HepG2 (cell line): ENCODE measurements around the gene DCAF8. TPM values are rescaled to one million over a fixed set of nuclear protein-coding genes. Genes with fewer than 3 reads are reported as not detected.

Experiments used
- ATAC-seq: fragments of 200-7000 bp; cut with Tn5 transposase; 3 replicates; pipeline ENCODE4 v1.9.1; 2020; ENCODE audit warnings: mild to moderate bottlenecking, moderate library complexity
- BruUV-seq: library from RNA; stranded (reverse); fragments of 400-500 nt; replicated peaks from 2 replicates; lab custom pipeline; 2021; lab: Mats Ljungman, UMichigan
- CTCF ChIA-PET: fragments of 300-600 bp; formaldehyde crosslinking; extraction: SDS; loops from one replicate; lab custom pipeline; 2021; ENCODE audit warnings: low total read pairs, inconsistent platforms, low intra/inter-chr PET ratio; lab: Yijun Ruan, JAX
- POLR2A ChIA-PET: fragments of 350-600 bp; sonication (Branson Sonifier 250); formaldehyde crosslinking; loops from one replicate; lab custom pipeline; 2020; ENCODE audit warnings: antibody characterized with exemption, inconsistent platforms; lab: Yijun Ruan, JAX
- DNase-seq: peaks from one replicate; pipeline ENCODE4 v3.0.0-alpha.2; 2015; ENCODE audit warnings: low spot score
- FAIRE-seq: peaks from 3 replicates; lab custom pipeline; 2011; peaks lifted over from hg19 to GRCh38; lab: Jason Lieb, UNC
- H2AFZ ChIP-seq: one replicate; pipeline ENCODE4 v1.6.1; 2011; ENCODE audit warnings: low read length, inconsistent platforms
- H3K27ac ChIP-seq: fragments of 300-600 bp; 3 replicates; pipeline ENCODE4 v1.8.0; 2011; ENCODE audit warnings: mixed run types, mild to moderate bottlenecking, mixed read lengths, low read length, inconsistent platforms; ENCODE audit not compliant: insufficient read depth; ENCODE audit errors: extremely low read length
- H3K27me3 ChIP-seq, 2 experiments: fragments of 200-600 bp in 1 of 2; 2 replicates in 1 of 2; 3 replicates in 1 of 2; pipeline versions ENCODE4 v1.6.0 to v1.8.0; 2011; ENCODE audit warnings: low read length in 2 of 2, mild to moderate bottlenecking in 2 of 2, moderate library complexity in 2 of 2, inconsistent platforms in 1 of 2; ENCODE audit not compliant: insufficient read depth in 2 of 2, control insufficient read depth in 1 of 2
- H3K36me3 ChIP-seq, 2 experiments: fragments of 200-600 bp in 1 of 2; replicated peaks in 1 of 2; 2 replicates in 1 of 2; 3 replicates in 1 of 2; pipeline versions ENCODE4 v1.5.1 to v1.8.0; 2011; ENCODE audit warnings: low read length in 2 of 2, inconsistent platforms in 1 of 2; ENCODE audit not compliant: insufficient read depth in 2 of 2, control insufficient read depth in 1 of 2
- H3K4me1 ChIP-seq: 2 replicates; pipeline ENCODE4 v1.5.1; 2012; ENCODE audit warnings: low read length, inconsistent platforms; ENCODE audit not compliant: insufficient read depth
- H3K4me2 ChIP-seq: 2 replicates; pipeline ENCODE4 v1.6.0; 2011; ENCODE audit warnings: low read depth, low read length, inconsistent platforms
- H3K4me3 ChIP-seq, 3 experiments: fragments of 200-600 bp in 1 of 3; sonication (generic), shearing (Covaris generic) in 1 of 3; replicated peaks in 1 of 3; 2 replicates each; pipeline ENCODE4 v1.5.1; 2011 to 2016; ENCODE audit warnings: low read length in 3 of 3, inconsistent platforms in 2 of 3, low read depth in 2 of 3, mild to moderate bottlenecking in 2 of 3, control low read depth in 1 of 3, mixed read lengths in 1 of 3; ENCODE audit not compliant: insufficient read depth in 1 of 3
- H3K79me2 ChIP-seq: one replicate; pipeline ENCODE4 v1.6.1; 2011; ENCODE audit warnings: low read length, inconsistent platforms; ENCODE audit not compliant: insufficient read depth
- H3K9ac ChIP-seq: 2 replicates; pipeline ENCODE4 v1.6.0; 2011; ENCODE audit warnings: mild to moderate bottlenecking, low read depth, low read length, inconsistent platforms; ENCODE audit not compliant: insufficient read depth
- H3K9me3 ChIP-seq: 2 replicates; pipeline ENCODE4 v1.5.1; 2012; ENCODE audit warnings: mild to moderate bottlenecking, low read length
- H4K20me1 ChIP-seq: 2 replicates; pipeline ENCODE4 v1.6.0; 2011; ENCODE audit warnings: inconsistent platforms, mild to moderate bottlenecking, low read length, moderate library complexity; ENCODE audit not compliant: insufficient read depth
- ASH2L ChIP-seq: fragments of 300-600, 200-600 bp; sonication (generic); IDR thresholded peaks from 2 replicates; pipeline ENCODE4 v1.7.0; 2017; ENCODE audit warnings: low read depth, mild to moderate bottlenecking, moderate library complexity, mixed read lengths, low read length; ENCODE audit not compliant: insufficient read length
- CBX2 ChIP-seq, 2 experiments: fragments of 200-600 bp in 1 of 2; sonication (generic); formaldehyde crosslinking in 1 of 2; IDR thresholded peaks; 2 replicates each; pipeline versions ENCODE4 v1.7.0 to v1.8.1; 2018 to 2022; ENCODE audit warnings: low read depth in 2 of 2, low read length in 1 of 2, mild to moderate bottlenecking in 1 of 2, missing genetic modification reagents in 1 of 2
- CREM ChIP-seq, 2 experiments: sonication (generic) in 1 of 2; formaldehyde crosslinking in 1 of 2; IDR thresholded peaks; 2 replicates each; pipeline versions ENCODE4 v1.4.0 to v1.6.1; 2016 to 2020; ENCODE audit warnings: antibody characterized with exemption in 1 of 2, mild to moderate bottlenecking in 1 of 2, missing genetic modification reagents in 1 of 2
- EEA1 ChIP-seq: sonication (generic); formaldehyde crosslinking; IDR thresholded peaks from 2 replicates; pipeline ENCODE4 v1.5.1; 2020; ENCODE audit warnings: mild to moderate bottlenecking, missing genetic modification reagents, borderline replicate concordance
- HOXA5 ChIP-seq: sonication (generic); formaldehyde crosslinking; IDR thresholded peaks from 2 replicates; pipeline ENCODE4 v1.4.0; 2020; ENCODE audit warnings: missing genetic modification reagents
- KLF12 ChIP-seq: sonication (generic); formaldehyde crosslinking; IDR thresholded peaks from 2 replicates; pipeline ENCODE4 v1.4.0; 2020; ENCODE audit warnings: missing genetic modification reagents, borderline replicate concordance
- NFAT5 ChIP-seq: sonication (generic); formaldehyde crosslinking; IDR thresholded peaks from 2 replicates; pipeline ENCODE4 v1.4.0; 2020; ENCODE audit warnings: missing genetic modification reagents
- PLSCR1 ChIP-seq: sonication (generic); formaldehyde crosslinking; IDR thresholded peaks from 2 replicates; pipeline ENCODE4 v1.5.0; 2020; ENCODE audit warnings: missing genetic modification reagents, mild to moderate bottlenecking, borderline replicate concordance
- STAG1 ChIP-seq: sonication (generic); formaldehyde crosslinking; IDR thresholded peaks from 2 replicates; pipeline ENCODE4 v1.4.0; 2020; ENCODE audit warnings: missing genetic modification reagents
- ZMAT3 ChIP-seq: sonication (generic); formaldehyde crosslinking; conservative IDR thresholded peaks from 2 replicates; pipeline ENCODE4 v1.7.0; 2021; ENCODE audit warnings: missing genetic modification reagents
- ZNF512B ChIP-seq: sonication (generic); formaldehyde crosslinking; IDR thresholded peaks from 2 replicates; pipeline ENCODE4 v1.5.1; 2020; ENCODE audit warnings: missing genetic modification reagents, mild to moderate bottlenecking, borderline replicate concordance
- ZNF782 ChIP-seq: sonication (generic); formaldehyde crosslinking; IDR thresholded peaks from 2 replicates; pipeline ENCODE4 v1.4.0; 2020; ENCODE audit warnings: missing genetic modification reagents, mild to moderate bottlenecking, borderline replicate concordance
- WGBS: methylation state at CpG from one replicate; pipeline ENCODE4 v1.1.6; 2017; ENCODE audit warnings: low lambda C conversion rate; 5-methylcytosine and 5-hydroxymethylcytosine counted together
- in situ Hi-C: cut with HindIII; loops from 2 replicates; pipeline ENCODE4 v1.10.0; 2017; ENCODE audit warnings: low pct_unique_long_range_greater_than_20kb; ENCODE audit not compliant: extremely low pct_ligation_motif_present
- intact Hi-C: fragments of 100-400 bp; cut with micrococcal nuclease; formaldehyde crosslinking; loops from one replicate; pipeline ENCODE4 v1.10.0; 2022; ENCODE audit not compliant: unreplicated experiment
- polyA plus RNA-seq, 8 experiments: library from polyadenylated mRNA; depleted of rRNA in 3 of 8; stranded (reverse) in 7 of 8; unstranded in 1 of 8; fragments of >200 nt; fragmentation: Illumina TruSeq in 4 of 8; extraction: Trizol in 4 of 8; gene quantifications; 2 replicates each; pipeline versions ENCODE4 v1.2.1 to v1.2.3, GENCODE V29; 2011 to 2016; ENCODE audit warnings: low read depth in 4 of 8, missing spikeins in 1 of 8, mixed read lengths in 1 of 8; ENCODE audit not compliant: insufficient read depth in 1 of 8
- total RNA-seq, 5 experiments: library from RNA; depleted of rRNA; stranded (reverse); fragments of >200 nt; fragmentation: Illumina TruSeq; extraction: Trizol; gene quantifications; 2 replicates each; pipeline ENCODE4 v1.2.3, GENCODE V29; 2016; ENCODE audit warnings: low read depth in 1 of 5

Gene DCAF8
- total and polyA plus RNA-seq, 2 of the 13 experiments (the other 11 are each of a cell fraction or from before 2014, with no cell fraction given), result 73.4 to 79.8 TPM

GRCh38 chr1:160177667-160178066 lies 84.7 kb downstream of the DCAF8 start:
- intact Hi-C loops, result no loop called here
- CTCF ChIA-PET, result no interaction called here
- FAIRE-seq, result no peak
- H3K27ac ChIP-seq, result no peak overlapping the region
- TF ChIP-seq KLF12 (no peak), CREM (IDR thresholded peaks at IDR 0.05) (no peak), CREM (CRISPR knock-in tag; IDR thresholded peaks at IDR 0.05) (no peak), ASH2L (no peak), STAG1 (CRISPR knock-in tag) (no peak), ZNF512B (no peak), EEA1 (CRISPR knock-in tag) (no peak), HOXA5 (no peak), PLSCR1 (no peak), CBX2 (IDR thresholded peaks at IDR 0.05; ENCODE audit: low read depth, low read length) (no peak), CBX2 (CRISPR knock-in tag; IDR thresholded peaks at IDR 0.05; ENCODE audit: low read depth) (no peak), ZMAT3 (no peak), ZNF782 (CRISPR knock-in tag) (no peak), NFAT5 (CRISPR knock-in tag) (no peak)
- TF ChIP-seq, all 625 proteins: peak for 0
- no peaks in the 10 kb centered on the region for H4K20me1 ChIP-seq
- no peak overlapping the region for H3K4me2 ChIP-seq
- WGBS, result 82% methylated on average over 1 of the region's 1 CpG
- no peak overlapping the region for H3K9ac ChIP-seq
- no peak for ATAC-seq
- H3K36me3 ChIP-seq, result no peaks in the 10 kb centered on the region
- peaks cover 4 to 28% of the 10 kb centered on the region in 2 experiments; a peak in 4 of 5 replicates for H3K27me3 ChIP-seq
- no peaks in the 10 kb centered on the region for H3K79me2 ChIP-seq
- BruUV-seq, result no TSS peak
- in situ Hi-C loops, result no loop called here
- POLR2A ChIA-PET, result no interaction called here
- no peaks in the 10 kb centered on the region for H3K9me3 ChIP-seq
- no peak for DNase-seq
- H3K4me1 ChIP-seq, result peaks cover 15% of the 10 kb centered on the region; the same call in 1 of the 2 replicates
- H2AFZ ChIP-seq, result no peak overlapping the region
- H3K4me3 ChIP-seq, result no peak overlapping the region
